Type B pancreatic cell (in vitro differentiated cells): ENCODE results near the gene BRMS1. TPM values are rescaled to one million over a fixed set of nuclear protein-coding genes. Genes with fewer than 3 reads are reported as not detected.

Experiments used
- DNase-seq: peaks from one replicate; pipeline ENCODE4 v3.0.0; 2021; ENCODE audit warnings: mixed read lengths; ENCODE audit not compliant: unreplicated experiment; ENCODE audit errors: extremely low spot score
- H3K27ac Mint-ChIP-seq: 2 replicates; pipeline ENCODE4 v1.8.0; 2021; ENCODE audit warnings: mild to moderate bottlenecking, mixed read lengths
- H3K27me3 Mint-ChIP-seq: 2 replicates; pipeline ENCODE4 v1.8.0; 2021; ENCODE audit warnings: mixed read lengths
- H3K36me3 Mint-ChIP-seq: 2 replicates; pipeline ENCODE4 v1.8.0; 2021; ENCODE audit warnings: mixed read lengths
- H3K4me1 Mint-ChIP-seq: one replicate; pipeline ENCODE4 v1.8.0; 2021; ENCODE audit warnings: mixed read lengths; ENCODE audit not compliant: unreplicated experiment
- H3K4me3 Mint-ChIP-seq: 2 replicates; pipeline ENCODE4 v1.8.0; 2021; ENCODE audit warnings: mild to moderate bottlenecking, mixed read lengths
- H3K9me3 Mint-ChIP-seq: 2 replicates; pipeline ENCODE4 v1.8.0; 2021; ENCODE audit warnings: mixed read lengths
- total RNA-seq: library from RNA; stranded (reverse); gene quantifications from 2 replicates; pipeline ENCODE4 v1.2.1, GENCODE V29; 2021; ENCODE audit warnings: low replicate concordance
- TF ChIP-seq, protein P1 (sequence below): fragments of 200-600 bp; sonication (generic); conservative IDR thresholded peaks from 2 replicates; pipeline ENCODE4 v1.5.0; 2021; ENCODE audit warnings: antibody characterized with exemption, mild to moderate bottlenecking

BRMS1 gene
- total RNA-seq, 1 donor from 2014 or later, result 35.1 TPM

DNA sequence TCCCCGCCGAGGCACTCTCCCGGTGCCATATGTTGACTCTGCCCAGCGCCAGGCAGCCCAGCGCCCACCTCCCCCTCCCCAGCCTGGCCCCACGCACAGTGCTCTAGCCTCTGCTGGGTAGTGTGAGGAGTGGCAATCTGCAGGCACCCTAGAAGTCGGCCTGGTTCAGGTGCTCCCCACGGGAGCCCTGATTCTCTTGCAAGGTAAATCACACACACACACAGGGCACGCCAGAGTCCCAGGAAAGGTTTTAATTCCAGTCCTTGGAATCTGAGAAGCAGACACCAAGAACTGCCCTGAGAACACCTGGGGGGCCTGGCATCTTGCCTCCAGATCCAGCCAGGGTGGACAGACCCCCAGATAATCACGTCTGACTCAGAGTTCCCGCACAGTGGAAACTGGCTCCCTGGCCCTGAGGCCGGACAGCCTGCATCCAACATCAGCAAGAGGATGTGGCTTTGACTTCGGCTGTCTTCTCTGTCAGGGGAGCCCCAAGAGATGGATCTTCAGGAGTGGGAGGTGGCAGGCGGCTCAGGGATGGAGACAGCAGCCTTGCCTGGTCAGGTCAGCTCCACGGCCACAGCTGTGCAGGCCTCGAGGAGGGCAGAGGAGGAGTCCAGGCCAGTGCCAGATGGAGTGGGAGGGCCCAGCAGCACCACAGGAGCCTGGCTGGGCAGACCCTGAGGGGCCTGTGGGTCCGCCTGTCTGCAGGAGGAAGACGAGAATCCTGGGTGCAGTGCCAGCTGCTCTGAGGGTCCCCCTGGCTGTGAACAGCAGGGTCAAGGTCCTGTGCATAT is 7.6 kb downstream of the BRMS1 start:
- TF ChIP-seq, protein P1, sequence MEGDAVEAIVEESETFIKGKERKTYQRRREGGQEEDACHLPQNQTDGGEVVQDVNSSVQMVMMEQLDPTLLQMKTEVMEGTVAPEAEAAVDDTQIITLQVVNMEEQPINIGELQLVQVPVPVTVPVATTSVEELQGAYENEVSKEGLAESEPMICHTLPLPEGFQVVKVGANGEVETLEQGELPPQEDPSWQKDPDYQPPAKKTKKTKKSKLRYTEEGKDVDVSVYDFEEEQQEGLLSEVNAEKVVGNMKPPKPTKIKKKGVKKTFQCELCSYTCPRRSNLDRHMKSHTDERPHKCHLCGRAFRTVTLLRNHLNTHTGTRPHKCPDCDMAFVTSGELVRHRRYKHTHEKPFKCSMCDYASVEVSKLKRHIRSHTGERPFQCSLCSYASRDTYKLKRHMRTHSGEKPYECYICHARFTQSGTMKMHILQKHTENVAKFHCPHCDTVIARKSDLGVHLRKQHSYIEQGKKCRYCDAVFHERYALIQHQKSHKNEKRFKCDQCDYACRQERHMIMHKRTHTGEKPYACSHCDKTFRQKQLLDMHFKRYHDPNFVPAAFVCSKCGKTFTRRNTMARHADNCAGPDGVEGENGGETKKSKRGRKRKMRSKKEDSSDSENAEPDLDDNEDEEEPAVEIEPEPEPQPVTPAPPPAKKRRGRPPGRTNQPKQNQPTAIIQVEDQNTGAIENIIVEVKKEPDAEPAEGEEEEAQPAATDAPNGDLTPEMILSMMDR, result no peak
- no peaks in the 10 kb centered on the region for H3K27me3 Mint-ChIP-seq
- peak overlapping the region; percentile 94 for H3K4me3 Mint-ChIP-seq
- H3K36me3 Mint-ChIP-seq, result no peaks in the 10 kb centered on the region
- no peaks in the 10 kb centered on the region for H3K9me3 Mint-ChIP-seq
- no peak for DNase-seq
- peaks cover 4% of the 10 kb centered on the region for H3K4me1 Mint-ChIP-seq
- H3K27ac Mint-ChIP-seq, result no peak overlapping the region

DNA sequence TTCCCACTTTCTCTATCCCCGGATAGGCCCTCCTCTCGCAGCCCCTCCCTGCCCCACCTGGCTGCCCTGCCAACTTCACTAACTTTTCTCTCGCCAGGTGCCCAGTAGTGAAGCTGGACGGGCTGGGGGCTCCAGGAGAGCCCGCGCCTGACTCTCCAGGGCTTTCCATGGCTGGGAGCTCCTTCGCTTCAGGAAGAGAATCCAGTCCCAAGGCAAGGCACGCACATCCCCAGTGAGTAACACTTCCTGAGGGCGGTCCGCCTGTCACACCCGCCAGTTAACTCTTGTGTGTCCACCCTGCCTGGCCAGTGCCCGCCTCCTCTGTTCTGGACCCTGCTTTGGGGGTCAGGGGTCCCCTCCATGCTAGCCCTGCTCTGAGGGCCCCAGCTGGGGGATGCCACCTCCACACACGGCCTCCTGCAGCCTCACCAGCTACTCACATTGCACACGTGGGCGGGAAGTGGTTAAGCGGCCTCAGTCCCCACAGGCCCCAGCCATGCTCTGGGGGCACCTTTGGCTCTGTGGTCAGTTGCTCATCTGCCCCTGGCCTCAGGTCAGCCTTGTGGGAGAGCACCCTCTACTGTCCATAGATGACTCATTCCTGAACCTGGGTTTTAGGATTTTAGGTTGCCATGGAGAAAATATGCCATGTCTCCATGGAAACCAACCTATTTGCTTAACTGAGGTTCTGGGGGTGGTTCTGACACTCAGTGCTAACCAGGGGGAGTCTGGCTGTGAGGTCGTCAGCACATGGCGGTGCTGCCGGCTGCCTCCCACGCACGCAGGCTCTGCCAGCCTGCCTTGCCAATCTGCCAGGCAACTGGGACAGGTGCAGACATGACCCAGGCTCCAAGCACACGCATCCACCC is 8.4 kb downstream of the BRMS1 start, which contains the start of gene RIN1:
RIN1 (minus strand) TSS at position 201 of the 869 bp plus-strand sequence; CDS start at position 169, 32 bp downstream.
- Mint-ChIP-seq H3K36me3 (no peaks in the 10 kb centered on the region), H3K4me3 (peak within 1 kb of the TSS; percentile 94), H3K27me3 (no peaks in the 10 kb centered on the region), H3K4me1 (peaks cover 4% of the 10 kb centered on the region), H3K27ac (peak within 1 kb of the TSS; percentile 76), H3K9me3 (no peaks in the 10 kb centered on the region)
- TF ChIP-seq, protein P1, result peak; percentile 69
- DNase-seq, result no peak

DNA sequence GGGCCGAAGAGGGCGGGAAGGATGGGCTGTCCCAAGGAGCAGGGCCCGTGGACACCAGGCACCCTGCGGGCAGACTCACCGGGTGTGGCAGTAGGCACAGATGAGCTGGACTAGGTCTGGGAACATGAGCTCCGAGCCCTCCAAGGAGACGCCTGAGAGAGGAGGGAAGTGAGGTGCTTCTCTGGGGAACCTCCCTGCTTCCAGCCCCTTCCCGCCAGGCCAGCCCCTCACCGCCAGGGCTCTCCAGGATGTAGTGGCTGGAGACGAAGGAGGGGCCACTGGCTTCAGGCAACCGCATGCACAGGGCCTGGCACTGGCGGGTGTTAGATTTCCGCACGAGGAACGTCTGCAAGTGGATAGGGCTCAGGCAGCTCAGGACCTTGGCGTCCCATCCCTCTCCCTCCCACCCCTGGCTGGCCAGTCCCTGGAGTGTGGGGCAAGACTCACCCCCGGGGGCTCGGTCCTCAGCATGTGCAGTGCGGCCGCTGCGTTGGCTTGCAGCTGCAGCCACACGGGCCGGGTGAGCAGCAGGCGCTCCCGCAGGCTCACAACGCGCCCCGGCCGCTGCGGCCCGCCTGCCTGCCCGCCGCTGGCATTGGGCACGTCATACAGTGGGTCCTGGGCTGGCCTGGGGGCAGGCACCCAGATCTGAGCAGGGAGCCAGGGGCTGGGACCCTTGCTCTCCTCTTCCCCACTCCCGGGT is 9.2 kb downstream of the BRMS1 start:
- Mint-ChIP-seq H3K36me3 (no peaks in the 10 kb centered on the region), H3K9me3 (no peaks in the 10 kb centered on the region), H3K4me3 (peak overlapping the region; percentile 94), H3K27ac (peak overlapping the region; percentile 76), H3K27me3 (no peaks in the 10 kb centered on the region), H3K4me1 (peaks cover 4% of the 10 kb centered on the region)
- TF ChIP-seq, protein P1, result no peak
- no peak for DNase-seq

DNA sequence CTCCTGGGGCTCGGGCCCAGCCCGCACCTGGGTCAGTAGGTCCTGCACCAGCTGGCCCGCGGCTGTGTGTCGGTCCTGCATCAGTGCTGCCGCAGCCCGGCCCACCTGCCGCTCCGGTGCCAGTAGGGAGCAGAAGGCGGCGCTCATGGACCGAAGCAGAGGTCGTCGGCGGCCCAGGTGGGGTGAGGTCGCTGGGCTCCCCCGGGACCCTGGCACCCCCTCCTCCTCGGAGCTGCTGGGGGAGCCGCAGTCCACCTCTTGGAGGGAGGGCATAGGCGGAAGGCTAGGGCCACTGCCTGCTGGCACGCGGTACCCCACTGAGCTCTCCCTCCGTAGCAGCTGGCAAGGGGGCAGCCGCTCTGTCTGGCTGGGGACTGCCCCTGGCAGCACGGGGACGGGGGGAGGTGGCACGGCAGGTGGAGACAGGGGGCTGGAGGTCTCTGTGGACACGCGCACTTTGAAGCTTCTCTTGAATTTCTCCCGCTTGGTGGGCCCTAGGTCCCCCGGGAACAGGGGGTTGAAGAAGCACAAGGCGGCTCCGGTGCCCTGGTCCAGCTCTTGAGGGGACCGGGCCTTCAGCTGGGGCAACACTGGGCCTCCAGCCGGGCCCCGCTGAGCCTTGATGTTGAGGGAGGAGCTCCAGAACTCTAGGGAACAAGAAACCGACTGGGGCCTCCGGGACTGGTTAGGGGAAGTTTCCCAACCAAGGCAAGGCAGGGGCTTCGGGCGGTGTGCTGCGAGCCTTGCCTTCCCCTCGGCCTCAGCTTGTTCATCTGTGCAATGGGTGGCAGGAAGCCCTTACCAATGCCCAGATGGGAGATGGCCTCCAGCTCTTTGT is 10.1 kb downstream of the BRMS1 start:
- Mint-ChIP-seq H3K27ac (no peak overlapping the region), H3K9me3 (no peaks in the 10 kb centered on the region), H3K4me1 (peaks cover 8% of the 10 kb centered on the region), H3K4me3 (peak overlapping the region; percentile 76), H3K36me3 (no peaks in the 10 kb centered on the region), H3K27me3 (no peaks in the 10 kb centered on the region)
- TF ChIP-seq, protein P1, result no peak
- no peak for DNase-seq
